Activated T-cell treated with anti-CD3 and anti-CD28 coated beads, Interleukin-2, amount 50 U/mL, for 72 hours (primary cell): ENCODE results near the gene UBE4B. TPM values are rescaled to one million over a fixed set of nuclear protein-coding genes. Genes with fewer than 3 reads are reported as not detected.
"Not testable (repeated sequence)": the region's sequence is repeated elsewhere in the genome, so short reads cannot be mapped to it uniquely, and the experiment has no call there.

Source experiments
- ATAC-seq, 2 donors: fragments of 150-1000 bp; cut with Tn5 transposase; replicated peaks in 1 of 2; 2 replicates each; pipeline ENCODE4 v1.10.0; 2021; ENCODE audit warnings: moderate library complexity in 2 of 2, mild to moderate bottlenecking in 1 of 2
- DNase-seq, 2 donors: peaks; one replicate each; pipeline ENCODE4 v3.0.0; 2021 to 2022; ENCODE audit warnings: mixed read lengths in 1 of 2
- H3K27ac Mint-ChIP-seq: one replicate; pipeline ENCODE4 v1.8.0; 2022; ENCODE audit warnings: mild to moderate bottlenecking, moderate library complexity, mixed read lengths
- H3K27me3 Mint-ChIP-seq: one replicate; pipeline ENCODE4 v1.8.0; 2022; ENCODE audit warnings: low read depth, mixed read lengths
- H3K36me3 Mint-ChIP-seq, 2 donors: one replicate each; pipeline ENCODE4 v1.8.0; 2022; ENCODE audit warnings: mixed read lengths in 2 of 2, mild to moderate bottlenecking in 1 of 2; ENCODE audit not compliant: insufficient read depth in 2 of 2
- H3K4me1 Mint-ChIP-seq: one replicate; pipeline ENCODE4 v1.8.0; 2022; ENCODE audit warnings: low read depth, mixed read lengths
- H3K4me3 Mint-ChIP-seq, 2 donors: one replicate each; pipeline ENCODE4 v1.8.0; 2022; ENCODE audit warnings: mild to moderate bottlenecking in 2 of 2, mixed read lengths in 2 of 2, moderate library complexity in 2 of 2
- H3K9me3 Mint-ChIP-seq, 2 donors: one replicate each; pipeline ENCODE4 v1.8.0; 2022; ENCODE audit warnings: mixed read lengths in 2 of 2
- total RNA-seq, 2 donors: library from RNA; stranded (reverse); gene quantifications; one replicate each; pipeline ENCODE4 v1.2.3, GENCODE V29; 2022

Gene UBE4B
- total RNA-seq, 2 donors from 2014 or later: 24.7 to 25.6 TPM

GRCh38 chr1:10205206-10205605 lies 172.4 kb downstream of the UBE4B start:
- not testable (repeated sequence) for H3K27me3 Mint-ChIP-seq, H3K27ac Mint-ChIP-seq, H3K4me3 Mint-ChIP-seq

GRCh38 chr1:10207810-10208209 lies 175.1 kb downstream of the UBE4B start:
- no peak overlapping the region for H3K27ac Mint-ChIP-seq
- ATAC-seq: no peak
- H3K4me3 Mint-ChIP-seq: no peak overlapping the region
- no peak for DNase-seq
- peaks cover 9% of the 10 kb centered on the region for H3K27me3 Mint-ChIP-seq
- H3K36me3 Mint-ChIP-seq: no peaks in the 10 kb centered on the region
- peaks cover 26% of the 10 kb centered on the region for H3K4me1 Mint-ChIP-seq
- H3K9me3 Mint-ChIP-seq: no peaks in the 10 kb centered on the region

More at GRCh38 chr1:10205206-10205605, 172.4 kb downstream of the UBE4B start:
- H3K9me3 Mint-ChIP-seq, DNase-seq, ATAC-seq, H3K36me3 Mint-ChIP-seq, H3K4me1 Mint-ChIP-seq: not testable (repeated sequence)

GRCh38 chr1:10208537-10208936 lies 175.8 kb downstream of the UBE4B start:
- no peak for ATAC-seq
- peaks cover 31% of the 10 kb centered on the region for H3K4me1 Mint-ChIP-seq
- H3K9me3 Mint-ChIP-seq: no peaks in the 10 kb centered on the region
- no peak for DNase-seq
- no peak overlapping the region for H3K27ac Mint-ChIP-seq
- peak overlapping the region; percentile 43 to 48 for H3K4me3 Mint-ChIP-seq
- H3K36me3 Mint-ChIP-seq: no peaks in the 10 kb centered on the region
- peaks cover 9% of the 10 kb centered on the region for H3K27me3 Mint-ChIP-seq

- peaks cover 9% of the 10 kb centered on the region for H3K27me3 Mint-ChIP-seq
- H3K4me3 Mint-ChIP-seq: peak overlapping the region; percentile 96 to 99
- no peaks in the 10 kb centered on the region for H3K36me3 Mint-ChIP-seq
- DNase-seq (no peak), ATAC-seq (no peak)
- H3K4me1 Mint-ChIP-seq: peaks cover 34% of the 10 kb centered on the region
- peak overlapping the region; percentile 77 for H3K27ac Mint-ChIP-seq
- H3K9me3 Mint-ChIP-seq: no peaks in the 10 kb centered on the region
Measured at GRCh38 chr1:10209590-10209904, 176.8 kb downstream of the UBE4B start.

- peak; percentile 98 to 99 for DNase-seq
- peak; percentile 96 to 99 for ATAC-seq
- Mint-ChIP-seq H3K27me3 (peaks cover 9% of the 10 kb centered on the region), H3K4me3 (peak within 1 kb of the TSS; percentile 96 to 99), H3K9me3 (no peaks in the 10 kb centered on the region), H3K27ac (peak within 1 kb of the TSS; percentile 77), H3K36me3 (no peaks in the 10 kb centered on the region), H3K4me1 (peaks cover 34% of the 10 kb centered on the region)
Measured at GRCh38 chr1:10209905-10210810, 177.4 kb downstream of the UBE4B start, which contains the start of gene KIF1B. TSS of gene KIF1B (plus strand) at chr1:10210570. CDS start at chr1:10232329, 21,759 bp downstream.

GRCh38 chr1:10210841-10211804 lies 178.4 kb downstream of the UBE4B start:
- peak; percentile 37 to 42 for DNase-seq
- Mint-ChIP-seq H3K27me3 (peaks cover 9% of the 10 kb centered on the region), H3K27ac (peak overlapping the region; percentile 40), H3K4me3 (peak overlapping the region; percentile 73 to 75), H3K4me1 (peaks cover 43% of the 10 kb centered on the region), H3K36me3 (no peaks in the 10 kb centered on the region), H3K9me3 (no peaks in the 10 kb centered on the region)
- peak in 1 of 2 donors; percentile 5 for ATAC-seq

GRCh38 chr1:10211805-10212410 lies 179.2 kb downstream of the UBE4B start:
- peak in 1 of 2 donors; percentile 9 for DNase-seq
- Mint-ChIP-seq H3K9me3 (no peaks in the 10 kb centered on the region), H3K36me3 (no peaks in the 10 kb centered on the region), H3K4me1 (peaks cover 51% of the 10 kb centered on the region), H3K27ac (peak overlapping the region; percentile 40), H3K27me3 (peaks cover 9% of the 10 kb centered on the region), H3K4me3 (peak overlapping the region; percentile 73 to 75)
- peak in 1 of 2 donors; percentile 8 for ATAC-seq

- H3K27ac Mint-ChIP-seq: peak overlapping the region; percentile 40
- no peak for DNase-seq
- ATAC-seq: no peak
- peak overlapping the region; percentile 73 to 75 for H3K4me3 Mint-ChIP-seq
- no peaks in the 10 kb centered on the region for H3K9me3 Mint-ChIP-seq
- H3K27me3 Mint-ChIP-seq: peaks cover 9% of the 10 kb centered on the region
- peaks cover 53% of the 10 kb centered on the region for H3K4me1 Mint-ChIP-seq
- no peaks in the 10 kb centered on the region for H3K36me3 Mint-ChIP-seq
Measured at GRCh38 chr1:10212476-10212875, 179.7 kb downstream of the UBE4B start.

GRCh38 chr1:10213186-10213705 lies 180.5 kb downstream of the UBE4B start:
- Mint-ChIP-seq H3K36me3 (no peaks in the 10 kb centered on the region), H3K9me3 (no peaks in the 10 kb centered on the region), H3K4me1 (peaks cover 61% of the 10 kb centered on the region), H3K4me3 (peak overlapping the region in 1 of 2 donors; percentile 39), H3K27ac (no peak overlapping the region), H3K27me3 (peaks cover 9% of the 10 kb centered on the region)
- DNase-seq: no peak
- no peak for ATAC-seq

- Mint-ChIP-seq H3K4me1 (peaks cover 51% of the 10 kb centered on the region), H3K9me3 (no peaks in the 10 kb centered on the region), H3K4me3 (peak overlapping the region; percentile 42 to 76), H3K36me3 (no peaks in the 10 kb centered on the region), H3K27me3 (no peaks in the 10 kb centered on the region), H3K27ac (peak overlapping the region; percentile 20)
- no peak for DNase-seq
- peak in 1 of 2 donors; percentile 28 for ATAC-seq
Measured at GRCh38 chr1:10216090-10216749, 183.5 kb downstream of the UBE4B start.

GRCh38 chr1:10217748-10218441 lies 185.1 kb downstream of the UBE4B start:
- H3K27ac Mint-ChIP-seq: peak overlapping the region; percentile 36

More at GRCh38 chr1:10217748-10218441, 185.1 kb downstream of the UBE4B start:
- DNase-seq (no peak), ATAC-seq (peak; percentile 22 to 64)
- H3K9me3 Mint-ChIP-seq: no peaks in the 10 kb centered on the region
- H3K4me1 Mint-ChIP-seq: peaks cover 37% of the 10 kb centered on the region
- no peaks in the 10 kb centered on the region for H3K27me3 Mint-ChIP-seq
- H3K4me3 Mint-ChIP-seq: peak overlapping the region; percentile 55 to 63
- H3K36me3 Mint-ChIP-seq: no peaks in the 10 kb centered on the region
